SK-N-MC (cell line): ENCODE results near the gene PAXX.

ENCODE experiments used
- DNase-seq: peaks from one replicate; pipeline ENCODE4 v3.0.0-alpha.2; 2011; ENCODE audit warnings: low read depth, low spot score
- H3K27ac ChIP-seq: fragments of 200-600 bp; sonication (generic); 2 replicates; pipeline ENCODE4 v1.5.1; 2016; ENCODE audit warnings: mixed run types
- H3K36me3 ChIP-seq: fragments of 200-600 bp; sonication (generic); 2 replicates; pipeline ENCODE4 v1.6.1; 2017; ENCODE audit warnings: antibody characterized with exemption, low read length, mixed read lengths; ENCODE audit not compliant: insufficient read depth
- H3K4me3 ChIP-seq: fragments of 200-600 bp; sonication (generic); 2 replicates; pipeline ENCODE4 v1.5.1; 2016
- H3K9ac ChIP-seq: fragments of 200-600 bp; sonication (generic); 2 replicates; pipeline ENCODE4 v1.8.0; 2017; ENCODE audit warnings: mixed run types, mixed read lengths; ENCODE audit not compliant: insufficient read length
- H3K9me3 ChIP-seq: fragments of 200-600 bp; sonication (generic); 2 replicates; pipeline ENCODE4 v1.6.1; 2017; ENCODE audit warnings: low read depth, mild to moderate bottlenecking, antibody characterized with exemption, low read length, moderate library complexity, mixed read lengths
- EZH2 ChIP-seq: fragments of 200-600 bp; sonication (generic); IDR thresholded peaks from one replicate; pipeline ENCODE4 v1.6.1; 2017; ENCODE audit warnings: antibody characterized with exemption
- FOXP2 ChIP-seq: optimal IDR thresholded peaks from 2 replicates; pipeline ENCODE3; 2011; ENCODE audit warnings: mild to moderate bottlenecking, moderate library complexity; ENCODE audit not compliant: insufficient read depth; ENCODE audit errors: extremely low read length, control extremely low read depth
- POLR2AphosphoS5 ChIP-seq: IDR thresholded peaks from 2 replicates; pipeline ENCODE4 v1.6.1; 2012; ENCODE audit warnings: mild to moderate bottlenecking, low read depth, low read length, borderline replicate concordance

Gene PAXX

DNA sequence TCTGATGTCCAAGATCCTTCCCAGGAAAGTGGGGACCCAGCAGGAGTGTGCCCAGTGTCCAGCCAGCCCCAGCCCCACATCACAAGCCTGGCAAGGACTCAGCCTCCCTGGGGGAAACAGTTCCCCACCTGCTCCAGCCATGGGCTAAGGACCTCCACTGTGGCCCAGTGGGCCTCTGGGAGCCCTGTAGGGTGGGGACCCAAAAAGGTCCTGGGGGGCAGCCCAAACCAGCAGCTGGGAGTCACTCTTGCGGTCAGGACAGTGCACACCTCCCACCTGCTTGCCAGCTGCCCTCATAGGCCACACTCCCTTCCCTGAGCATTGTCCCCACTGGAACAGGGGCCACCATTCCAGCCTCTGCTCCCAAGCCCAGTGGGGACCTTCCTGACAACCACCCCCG lies 34.2 kb downstream of the PAXX start:
- Histone ChIP-seq H3K27ac (no peak overlapping the region), H3K9ac (no peak overlapping the region), H3K9me3 (no peaks in the 10 kb centered on the region), H3K4me3 (no peak overlapping the region), H3K36me3 (no peaks in the 10 kb centered on the region)
- no peak for TF ChIP-seq FOXP2
- no peak for TF ChIP-seq POLR2AphosphoS5
- TF ChIP-seq EZH2, result no peak
- DNase-seq, result no peak

DNA sequence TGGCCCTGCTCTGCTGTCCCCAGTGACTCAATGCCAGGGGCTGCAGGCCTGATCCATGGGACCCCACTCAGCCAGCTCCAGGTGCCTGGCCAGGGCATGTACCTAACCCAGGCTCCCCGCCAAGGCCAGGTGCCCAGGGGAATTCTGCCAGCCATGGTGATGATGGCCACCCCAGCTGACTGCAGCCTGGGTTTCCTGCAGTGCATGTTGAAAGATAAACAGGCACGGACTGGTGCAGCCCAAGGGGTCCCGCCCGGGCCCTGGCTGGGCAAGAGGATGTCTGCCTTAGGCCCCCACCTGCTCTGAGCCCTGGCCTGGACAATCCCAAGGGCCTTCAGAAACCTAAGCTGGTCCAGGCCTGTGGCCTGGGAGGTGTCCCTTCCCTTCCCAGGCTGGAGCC lies 34.6 kb downstream of the PAXX start:
- H3K36me3 ChIP-seq, result no peaks in the 10 kb centered on the region
- H3K27ac ChIP-seq, result no peak overlapping the region

DNA sequence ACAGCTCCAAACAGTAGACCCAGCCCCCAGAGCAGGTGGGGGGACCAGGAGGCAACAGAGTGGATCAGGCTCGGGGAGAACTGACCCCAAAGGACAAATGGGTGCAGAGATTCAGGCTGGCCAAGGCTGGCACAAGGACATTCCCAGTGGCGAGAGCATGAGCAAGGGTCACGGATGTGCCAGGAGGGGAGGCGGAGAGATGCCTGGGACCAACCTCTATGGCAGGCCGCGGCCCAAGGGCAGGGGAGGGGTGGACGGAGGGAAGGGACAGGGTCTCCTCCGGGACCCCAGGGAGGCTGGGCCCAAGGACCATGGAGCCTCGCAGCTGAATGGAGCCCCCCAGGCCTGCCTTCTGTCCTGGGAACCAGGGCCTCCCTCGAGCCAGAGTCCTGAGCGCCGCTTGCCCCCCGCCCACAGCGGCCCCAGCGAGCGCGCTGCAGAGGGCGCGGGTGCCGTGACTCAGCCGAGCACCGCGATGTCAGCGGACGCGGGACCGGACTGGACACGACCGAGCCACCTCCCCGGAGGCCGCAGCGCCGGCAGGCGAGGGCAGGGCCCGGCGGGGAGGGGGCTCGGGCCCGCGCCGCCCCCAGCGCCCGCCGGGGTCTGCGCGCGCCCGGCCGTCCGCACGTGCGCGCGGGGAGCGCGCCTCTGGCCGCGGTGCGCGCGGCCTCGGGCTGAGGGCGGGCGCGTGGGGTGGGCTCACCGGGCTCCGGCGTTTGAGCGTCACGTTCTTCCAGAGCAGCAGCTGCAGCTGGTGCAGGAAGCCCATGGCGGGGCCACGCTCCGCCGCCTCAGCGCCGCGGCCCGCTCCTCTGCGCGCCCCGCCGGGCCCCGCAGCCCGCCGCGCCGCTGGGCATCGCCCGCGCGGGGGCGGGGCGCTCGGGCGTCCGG lies 35.4 kb downstream of the PAXX start, which contains the start of gene ABCA2:
Gene ABCA2, minus strand, starts transcription at position 869 of the 894 bp plus-strand sequence. Its CDS starts 97 bp downstream, at position 772.
- no peak for DNase-seq
- TF ChIP-seq POLR2AphosphoS5 (no peak), FOXP2 (no peak), EZH2 (no peak)
- peak within 1 kb of the TSS; percentile 85 for H3K4me3 ChIP-seq
- no peaks in the 10 kb centered on the region for H3K9me3 ChIP-seq
- H3K27ac ChIP-seq, result no peak within 1 kb of the TSS
- peak within 1 kb of the TSS; percentile 67 for H3K9ac ChIP-seq
- H3K36me3 ChIP-seq, result no peaks in the 10 kb centered on the region

More for the DNA sequence above, 34.6 kb downstream of the PAXX start:
- Histone ChIP-seq H3K4me3 (peak overlapping the region; percentile 75), H3K9me3 (no peaks in the 10 kb centered on the region), H3K9ac (no peak overlapping the region)
- TF ChIP-seq FOXP2 (no peak), POLR2AphosphoS5 (no peak), EZH2 (no peak)
- DNase-seq, result no peak

DNA sequence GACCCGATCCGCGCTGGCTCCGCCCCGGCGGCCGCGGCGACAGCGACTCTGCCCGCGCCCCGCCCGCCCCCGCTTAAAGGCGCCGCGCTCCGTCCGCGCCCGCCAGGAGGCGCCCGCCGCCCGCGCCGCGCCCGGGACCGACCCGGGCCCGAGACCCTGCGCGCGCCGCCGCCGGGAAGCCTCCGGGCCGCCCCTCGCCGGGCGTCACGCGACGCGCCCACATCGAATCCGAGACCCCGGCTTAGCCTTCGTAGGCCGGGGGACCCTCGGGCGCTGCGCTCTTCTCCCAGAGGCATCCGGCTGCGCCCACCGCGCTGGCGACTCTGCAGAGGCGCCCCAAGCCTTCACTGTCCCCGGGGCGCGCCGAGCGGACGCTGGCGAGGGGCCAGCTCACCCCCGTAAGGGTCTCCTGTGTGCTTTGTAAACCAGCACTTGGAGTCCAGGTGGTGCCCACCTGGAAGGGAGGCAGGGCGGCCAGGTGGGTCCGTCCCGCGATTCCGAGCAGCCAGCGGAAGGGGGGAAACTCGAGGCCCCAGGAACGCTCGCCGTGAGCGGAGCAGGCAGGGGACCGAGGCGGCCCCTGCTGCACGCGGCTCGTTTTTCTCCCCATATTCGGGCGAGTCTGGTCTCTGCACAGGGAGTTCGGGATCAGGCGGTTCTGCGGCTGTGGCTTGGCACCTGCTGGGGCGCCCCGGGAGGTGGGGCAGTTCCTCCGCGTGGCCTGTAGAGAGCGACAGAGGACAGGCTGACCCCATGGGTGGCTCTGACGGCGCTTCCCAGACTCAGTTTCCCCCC lies 36.2 kb downstream of the PAXX start:
- H3K9ac ChIP-seq, result peak overlapping the region; percentile 67
- no peaks in the 10 kb centered on the region for H3K36me3 ChIP-seq
- H3K4me3 ChIP-seq, result peak overlapping the region; percentile 85
- TF ChIP-seq FOXP2, result no peak
- TF ChIP-seq EZH2, result no peak
- TF ChIP-seq POLR2AphosphoS5, result no peak
- no peaks in the 10 kb centered on the region for H3K9me3 ChIP-seq
- no peak for DNase-seq
- no peak overlapping the region for H3K27ac ChIP-seq

DNA sequence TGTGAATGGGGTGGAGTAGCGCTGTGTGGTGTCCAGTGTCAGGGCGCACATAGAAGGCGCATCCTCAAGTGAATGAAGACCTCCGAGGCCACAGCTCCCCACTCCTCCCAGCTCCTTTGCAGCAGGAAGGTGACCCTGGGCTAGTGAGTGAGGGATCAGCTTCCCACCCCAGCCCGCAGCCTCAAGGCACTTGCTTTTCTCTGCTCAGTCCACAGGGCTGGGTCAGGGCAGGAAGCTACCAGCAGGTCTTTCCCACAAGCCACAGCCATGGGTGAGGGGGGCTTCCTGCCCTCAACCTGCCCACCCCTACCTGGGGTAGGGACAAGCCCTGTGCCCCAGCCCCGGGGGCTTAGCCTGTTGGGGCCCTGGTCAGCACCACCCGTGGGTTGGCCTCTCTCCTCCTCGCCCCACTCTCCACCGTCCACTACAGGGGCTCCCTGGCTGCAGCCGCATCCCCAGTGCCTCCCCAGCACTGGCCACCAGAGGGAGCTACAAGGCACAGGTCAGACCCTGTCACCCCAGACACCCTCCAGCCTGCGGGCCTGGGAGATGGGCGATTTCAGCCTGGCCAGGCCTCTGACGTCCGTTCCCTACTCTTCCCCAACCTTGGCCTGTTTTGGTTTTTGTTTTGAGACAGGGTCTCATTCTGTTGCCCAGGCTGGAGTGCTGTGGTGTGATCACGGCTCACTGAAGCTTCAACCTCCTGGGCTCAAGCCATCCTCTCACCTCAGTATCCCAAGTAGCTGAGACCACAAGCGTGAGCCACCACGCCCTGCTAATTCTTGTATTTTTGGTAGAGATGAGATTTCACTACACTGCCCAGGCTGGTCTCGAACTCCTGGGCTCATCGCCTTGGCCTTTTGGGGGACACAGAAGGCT lies 37.1 kb downstream of the PAXX start:
- no peak overlapping the region for H3K27ac ChIP-seq
- no peak for DNase-seq
- no peaks in the 10 kb centered on the region for H3K36me3 ChIP-seq
- no peaks in the 10 kb centered on the region for H3K9me3 ChIP-seq
- H3K9ac ChIP-seq, result no peak overlapping the region
- TF ChIP-seq FOXP2 (no peak), POLR2AphosphoS5 (no peak), EZH2 (no peak)
- peak overlapping the region; percentile 85 for H3K4me3 ChIP-seq

DNA sequence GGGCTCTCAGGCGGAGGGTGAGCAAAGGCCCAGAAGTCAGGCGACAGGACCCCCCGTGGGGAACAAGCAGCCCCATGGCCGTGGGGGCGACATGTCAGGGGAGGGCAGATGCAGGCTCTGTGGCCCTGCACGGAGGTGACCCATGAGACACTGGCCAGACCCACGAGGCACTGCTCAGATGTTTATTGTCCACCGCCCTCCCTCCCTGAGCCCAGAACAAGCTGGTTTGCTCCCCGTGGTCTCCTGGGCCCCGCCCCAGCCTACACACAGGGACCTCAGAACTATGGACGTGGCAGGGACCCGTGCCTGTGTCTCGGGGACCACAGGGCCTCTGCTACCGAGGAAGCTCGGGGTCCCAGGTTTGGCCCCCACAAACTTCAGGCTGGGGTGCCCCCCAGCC lies 37.8 kb downstream of the PAXX start:
- DNase-seq, result no peak
- no peak overlapping the region for H3K4me3 ChIP-seq
- H3K9me3 ChIP-seq, result no peaks in the 10 kb centered on the region
- H3K27ac ChIP-seq, result no peak overlapping the region
- TF ChIP-seq EZH2, result no peak
- TF ChIP-seq FOXP2, result no peak
- TF ChIP-seq POLR2AphosphoS5, result no peak
- H3K9ac ChIP-seq, result no peak overlapping the region
- H3K36me3 ChIP-seq, result no peaks in the 10 kb centered on the region

DNA sequence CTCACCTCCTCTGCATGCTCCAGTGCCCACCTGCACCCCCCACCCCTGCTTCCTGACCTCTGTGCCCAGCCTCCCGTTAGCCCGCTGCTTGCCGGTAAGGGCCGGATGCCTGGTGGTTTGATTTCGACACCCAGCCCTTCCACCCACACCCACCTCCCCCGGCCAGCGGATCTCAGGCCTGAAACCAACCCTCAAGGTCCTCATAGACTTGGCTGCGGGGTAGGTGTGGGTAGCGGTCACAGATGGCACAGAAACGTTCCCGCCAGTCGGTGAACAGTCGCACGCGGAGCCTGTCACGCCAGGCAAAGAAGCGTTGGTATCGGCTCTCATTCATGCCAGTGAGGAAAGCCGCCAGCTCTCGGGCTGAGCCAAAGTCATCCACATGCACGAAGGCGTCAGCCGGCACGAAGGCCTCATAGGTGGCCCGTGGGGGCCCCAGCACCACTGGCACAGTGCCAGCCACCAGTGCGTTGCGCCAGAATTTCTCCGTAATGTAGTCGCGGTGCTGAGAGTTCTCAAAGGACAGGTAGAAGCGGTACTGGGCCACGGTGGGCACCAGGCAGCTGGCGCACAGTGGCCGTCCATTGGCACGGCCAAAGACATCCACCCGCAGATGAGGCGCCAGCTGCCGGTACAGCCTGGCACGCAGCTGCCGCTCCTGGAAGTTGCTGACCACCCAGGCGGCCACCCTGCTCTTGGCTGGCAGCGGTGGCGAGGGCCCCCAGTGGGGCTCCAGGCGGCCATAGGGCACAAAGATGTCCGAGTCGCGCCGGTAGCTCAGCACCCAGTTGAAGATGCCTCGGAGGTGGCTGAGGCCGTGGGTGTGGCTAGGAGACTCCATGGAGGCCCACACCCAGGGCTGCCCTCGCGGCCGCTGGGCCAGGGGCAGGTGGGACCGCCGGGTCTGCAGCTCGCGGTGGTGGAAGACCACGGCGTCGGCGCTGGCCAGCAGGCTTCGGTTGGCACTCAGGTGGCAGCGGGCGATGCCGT lies 38.6 kb downstream of the PAXX start:
- Histone ChIP-seq H3K9ac (no peak overlapping the region), H3K27ac (no peak overlapping the region), H3K36me3 (no peaks in the 10 kb centered on the region), H3K9me3 (no peaks in the 10 kb centered on the region), H3K4me3 (no peak overlapping the region)
- DNase-seq, result no peak
- TF ChIP-seq FOXP2 (no peak), POLR2AphosphoS5 (no peak), EZH2 (no peak)
